LNCaP clone FGC (cell line): ENCODE data around the gene AQP7.
"Not testable (repeated sequence)": the region's sequence is repeated elsewhere in the genome, so short reads cannot be mapped to it uniquely, and the experiment has no call there.

Experiments used
- DNase-seq: peaks from one replicate; pipeline ENCODE4 v3.0.0-alpha.2; 2011; ENCODE audit warnings: low read depth
- H3K4me3 ChIP-seq: 2 replicates; pipeline ENCODE4 v1.5.1; 2011; ENCODE audit warnings: mild to moderate bottlenecking, low read depth, low read length, control low read depth
- TF ChIP-seq, protein P1 (sequence below): IDR thresholded peaks from 2 replicates; pipeline ENCODE4 v1.5.1; 2012; ENCODE audit warnings: mild to moderate bottlenecking; ENCODE audit not compliant: control insufficient read depth, insufficient read depth; ENCODE audit errors: extremely low read depth

The AQP7 gene

DNA sequence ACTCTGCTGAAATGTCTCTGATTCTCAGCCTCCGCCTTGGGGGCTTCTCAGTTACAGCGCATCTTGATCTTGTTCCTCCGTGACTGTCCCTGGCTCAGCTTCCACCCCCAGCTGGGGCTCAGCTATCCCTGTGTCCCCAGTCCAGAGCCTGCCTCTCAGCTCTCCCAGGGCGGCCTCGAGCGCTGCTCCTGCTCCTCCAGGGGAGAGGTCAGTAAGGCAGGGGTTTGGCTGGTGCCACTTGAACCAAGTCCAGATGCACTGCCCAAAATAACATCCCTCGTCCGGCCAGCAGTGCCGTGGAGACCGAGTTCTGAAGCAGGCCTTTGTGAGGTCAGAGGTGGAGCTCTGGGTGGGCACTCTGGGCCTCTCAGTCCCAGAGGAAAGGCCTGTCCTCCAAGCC lies at the start of gene AQP7:
Gene AQP7, minus strand, starts transcription at position 198 of the 400 bp plus-strand sequence. CDS start 1,306 bp downstream, outside the sequence.
- not testable (repeated sequence) for DNase-seq, H3K4me3 ChIP-seq

DNA sequence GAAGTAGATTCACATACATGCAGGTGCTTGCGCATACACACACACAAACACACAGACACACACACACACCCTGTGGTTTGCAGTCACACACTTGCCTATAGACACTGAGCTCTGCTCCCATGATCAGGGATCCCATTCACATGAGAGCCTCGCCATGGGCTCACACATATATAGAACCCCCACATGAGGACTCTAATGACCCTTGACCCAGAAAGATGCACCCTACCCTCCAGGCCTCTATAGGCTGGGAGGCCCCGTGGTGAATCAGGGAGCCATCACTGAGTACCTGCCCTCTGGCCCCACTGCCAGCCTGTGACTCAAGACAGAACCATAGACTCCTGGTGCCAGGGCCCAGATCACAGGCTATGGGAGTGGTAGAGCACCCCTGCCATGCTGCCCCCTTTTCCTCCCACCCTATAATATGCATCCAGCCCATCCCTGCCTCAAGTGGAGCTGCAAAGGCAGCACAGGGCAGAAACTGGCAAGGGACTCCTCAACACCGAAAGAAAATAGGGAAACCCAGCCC lies 48.3 kb upstream of the AQP7 start:
- DNase-seq = no peak
- TF ChIP-seq, protein P1, sequence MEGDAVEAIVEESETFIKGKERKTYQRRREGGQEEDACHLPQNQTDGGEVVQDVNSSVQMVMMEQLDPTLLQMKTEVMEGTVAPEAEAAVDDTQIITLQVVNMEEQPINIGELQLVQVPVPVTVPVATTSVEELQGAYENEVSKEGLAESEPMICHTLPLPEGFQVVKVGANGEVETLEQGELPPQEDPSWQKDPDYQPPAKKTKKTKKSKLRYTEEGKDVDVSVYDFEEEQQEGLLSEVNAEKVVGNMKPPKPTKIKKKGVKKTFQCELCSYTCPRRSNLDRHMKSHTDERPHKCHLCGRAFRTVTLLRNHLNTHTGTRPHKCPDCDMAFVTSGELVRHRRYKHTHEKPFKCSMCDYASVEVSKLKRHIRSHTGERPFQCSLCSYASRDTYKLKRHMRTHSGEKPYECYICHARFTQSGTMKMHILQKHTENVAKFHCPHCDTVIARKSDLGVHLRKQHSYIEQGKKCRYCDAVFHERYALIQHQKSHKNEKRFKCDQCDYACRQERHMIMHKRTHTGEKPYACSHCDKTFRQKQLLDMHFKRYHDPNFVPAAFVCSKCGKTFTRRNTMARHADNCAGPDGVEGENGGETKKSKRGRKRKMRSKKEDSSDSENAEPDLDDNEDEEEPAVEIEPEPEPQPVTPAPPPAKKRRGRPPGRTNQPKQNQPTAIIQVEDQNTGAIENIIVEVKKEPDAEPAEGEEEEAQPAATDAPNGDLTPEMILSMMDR = no peak
- H3K4me3 ChIP-seq = no peak overlapping the region

DNA sequence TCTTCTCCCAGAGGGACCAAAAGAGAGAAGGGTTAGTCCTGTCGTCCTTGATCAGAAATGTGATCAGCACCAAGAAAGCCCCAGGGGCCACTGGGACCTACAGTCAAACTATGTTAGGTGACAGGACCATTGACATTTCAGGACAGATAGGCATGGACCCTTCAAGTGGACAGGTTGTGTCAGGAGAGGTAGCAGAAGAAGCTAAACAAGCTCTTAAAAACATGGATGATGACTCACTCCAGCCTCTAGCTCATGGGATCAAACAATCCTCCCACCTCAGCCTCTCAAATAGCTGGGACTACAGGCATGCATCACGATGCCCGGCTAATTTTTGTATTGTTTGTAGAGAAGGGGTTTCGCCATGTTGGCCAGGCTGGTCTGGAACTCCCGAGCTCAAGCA lies 47.3 kb upstream of the AQP7 start:
- TF ChIP-seq, protein P1 = no peak
- DNase-seq = no peak

DNA sequence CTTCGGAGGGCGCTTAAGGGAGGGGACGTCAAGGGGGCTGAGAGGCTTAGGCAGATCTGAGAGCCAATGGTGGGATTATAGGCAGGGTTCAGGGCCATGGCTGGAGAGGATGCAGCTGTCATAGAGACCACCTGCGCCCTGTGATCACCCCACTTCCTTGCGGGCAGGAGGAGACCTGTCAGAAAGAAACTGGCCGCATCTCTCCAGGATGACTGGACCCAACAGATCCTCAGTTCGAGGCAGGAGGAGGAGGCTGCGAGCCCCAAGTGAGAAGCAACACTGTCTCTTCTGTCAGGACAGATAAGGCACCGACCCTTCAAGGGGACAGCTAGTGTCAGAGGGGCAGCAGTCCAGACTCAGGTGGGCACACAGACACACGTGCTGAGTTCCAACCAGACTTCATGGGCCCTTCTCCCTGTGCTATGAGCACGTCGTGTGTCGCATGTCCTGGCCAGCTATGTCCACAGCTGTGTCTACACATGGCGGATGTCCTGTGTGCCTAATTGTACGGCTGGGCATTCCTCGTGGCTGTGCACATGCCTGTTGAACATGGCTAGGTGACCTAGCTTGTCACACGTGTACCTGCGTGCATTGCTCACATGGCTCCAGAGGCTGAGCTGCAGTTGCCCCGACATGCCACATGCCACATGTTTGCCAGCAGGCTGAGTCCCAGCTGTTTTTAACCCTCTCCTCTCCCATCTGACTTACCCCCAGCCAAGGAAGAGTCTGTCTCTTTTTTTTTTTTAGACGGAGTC lies 45.6 kb upstream of the AQP7 start:
- TF ChIP-seq, protein P1 = no peak
- DNase-seq = no peak
- peak overlapping the region; percentile 67 for H3K4me3 ChIP-seq

More for the DNA sequence above, 47.3 kb upstream of the AQP7 start:
- H3K4me3 ChIP-seq = no peak overlapping the region

DNA sequence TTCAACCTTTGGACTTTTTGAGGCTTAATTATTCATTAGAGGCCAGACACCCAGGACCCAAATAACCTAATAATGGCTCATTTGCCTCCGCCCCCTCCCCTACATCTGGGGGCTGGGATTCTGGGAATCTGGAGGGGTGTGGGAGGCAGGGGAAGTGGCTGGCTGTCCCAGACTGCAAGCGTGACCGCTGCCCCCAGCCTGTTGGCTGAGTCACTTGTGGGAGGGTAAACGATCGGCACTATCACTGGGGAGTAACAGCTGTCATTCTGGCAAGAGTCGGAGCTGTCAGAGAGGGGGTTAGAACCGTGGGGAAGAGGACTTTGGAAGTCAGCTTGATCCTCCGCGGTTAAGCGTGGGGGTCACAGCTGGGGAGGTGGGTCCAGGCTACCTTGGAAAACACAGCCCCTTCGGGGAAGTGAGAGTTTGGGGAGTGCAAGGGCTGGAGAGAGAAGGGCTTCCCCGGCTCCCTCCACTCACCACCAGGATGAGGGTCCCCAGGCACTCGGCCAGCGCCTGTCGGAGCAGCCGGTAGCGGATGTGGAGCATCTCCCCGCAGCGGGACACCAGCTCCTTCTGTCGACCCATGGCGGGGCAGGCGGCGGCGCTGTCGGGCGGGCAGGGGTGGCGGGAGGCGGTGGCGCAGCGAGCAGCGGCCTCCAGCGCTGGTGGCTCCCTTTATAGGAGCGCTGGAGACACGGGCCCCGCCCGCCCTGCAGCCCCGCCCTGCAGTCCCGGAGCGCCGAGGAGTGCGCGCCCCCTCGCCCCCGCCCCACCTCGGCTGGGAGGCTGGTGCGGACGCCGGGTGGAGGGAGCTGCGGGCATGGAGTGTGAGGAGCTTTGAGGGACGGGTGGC lies 44.8 kb upstream of the AQP7 start, which contains the start of gene AQP3:
Gene AQP3, minus strand, starts transcription at position 648 of the 853 bp plus-strand sequence. Its CDS starts 63 bp downstream, at position 585.
- no peak for DNase-seq
- peak within 1 kb of the TSS; percentile 67 for H3K4me3 ChIP-seq
- TF ChIP-seq, protein P1 = peak; percentile 61

DNA sequence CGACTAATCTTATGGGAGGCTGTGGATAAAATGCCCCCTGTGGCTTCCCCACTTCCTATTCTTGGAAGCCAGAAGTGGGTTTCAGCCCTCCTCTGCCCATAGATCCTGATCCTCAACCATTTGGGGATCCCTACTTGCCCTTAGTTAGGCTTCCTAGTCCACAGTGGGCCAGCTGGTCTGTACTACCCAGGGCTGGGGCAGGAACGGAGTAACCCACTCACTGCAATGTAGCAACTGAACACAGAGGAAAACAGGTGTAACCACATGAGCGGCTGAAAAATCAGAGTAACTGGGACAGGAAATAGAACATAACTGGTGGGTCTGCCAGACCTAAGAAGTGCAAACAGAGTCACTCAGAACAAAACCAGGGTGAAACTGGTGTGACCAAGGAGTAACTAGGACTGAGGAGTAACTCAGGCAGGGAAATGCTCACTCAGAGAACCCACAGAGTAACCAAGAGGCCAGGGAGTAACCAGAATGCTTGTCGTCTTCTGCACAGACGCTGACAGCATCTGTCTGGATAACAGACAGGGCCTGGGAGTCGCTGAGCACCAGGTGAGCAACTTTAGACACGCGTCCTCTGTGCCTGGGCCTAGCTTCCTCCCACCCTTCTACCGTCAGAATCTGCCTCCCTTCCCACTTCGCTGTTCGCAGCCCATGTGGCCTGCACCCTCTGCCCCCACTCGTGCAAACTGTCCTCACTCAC lies 44.0 kb upstream of the AQP7 start:
- H3K4me3 ChIP-seq = peak overlapping the region; percentile 67
- no peak for DNase-seq
- TF ChIP-seq, protein P1 = no peak
